H1 (cell line): ENCODE results near the gene RFC1. TPM values are rescaled to one million over a fixed set of nuclear protein-coding genes. Genes with fewer than 3 reads are reported as not detected.

Experiments used
- ATF2 ChIP-seq: IDR thresholded peaks from 2 replicates; pipeline ENCODE4 v1.6.1; 2012; ENCODE audit warnings: low read length, inconsistent platforms
- SIRT6 ChIP-seq: IDR thresholded peaks from one replicate; pipeline ENCODE4 v1.7.1; 2012; ENCODE audit warnings: low read length, inconsistent platforms
- SIX5 ChIP-seq: IDR thresholded peaks from 2 replicates; pipeline ENCODE4 v1.6.1; 2011; ENCODE audit warnings: mild to moderate bottlenecking, low read depth, low read length
- SUZ12 ChIP-seq: fragments of 200-600 bp; sonication (generic); IDR thresholded peaks from 2 replicates; pipeline ENCODE4 v1.6.1; 2012; ENCODE audit warnings: mild to moderate bottlenecking, inconsistent platforms, low read length, moderate library complexity, mixed read lengths
- TBP ChIP-seq: IDR thresholded peaks from 2 replicates; pipeline ENCODE4 v1.6.1; 2011; ENCODE audit warnings: low read depth, low read length, improper control_type of control experiment
- polyA plus RNA-seq, 7 experiments: library from polyadenylated mRNA; depleted of rRNA in 3 of 7; stranded (reverse) in 5 of 7; unstranded in 2 of 7; fragments of >200 nt in 5 of 7; fragments of 200-250 nt in 2 of 7; gene quantifications; 1 replicate in 5 of 7; 2 replicates in 1 of 7; 4 replicates in 1 of 7; pipeline versions ENCODE4 v1.2.1 to v1.2.3, GENCODE V29; 2011 to 2013; ENCODE audit warnings: missing spikeins in 2 of 7, mixed read lengths in 2 of 7
- total RNA-seq: library from RNA; stranded (reverse); fragmentation: NEBNext Ultra II Directional; extraction: Animal tissue kit (Norgen Biotek cat#: 25700); gene quantifications from 2 replicates; pipeline ENCODE4 v1.2.1, GENCODE V29; 2021

The RFC1 gene
- total and polyA plus RNA-seq, 2 of the 8 experiments (the other 6 are each of a cell fraction or from before 2014, with no cell fraction given) = 16.0 to 83.8 TPM

DNA sequence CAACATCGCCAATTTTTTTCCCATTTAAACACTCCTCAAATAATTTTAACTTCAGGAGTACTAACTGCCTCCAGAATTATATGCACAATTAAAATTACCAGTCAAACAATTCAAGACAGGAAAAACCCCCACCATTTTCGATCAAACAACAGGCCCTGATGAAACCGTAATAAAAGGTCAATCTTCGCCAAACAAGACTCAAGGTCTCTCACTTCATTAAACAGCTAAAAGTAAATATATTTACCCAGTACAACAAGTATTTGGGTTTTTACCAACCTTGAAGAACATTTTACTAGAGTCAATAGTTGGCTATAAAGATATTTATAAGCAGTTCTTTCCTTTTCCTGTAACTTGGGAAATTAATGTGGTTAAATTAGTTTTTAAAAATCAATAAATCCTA, 28.3 kb downstream of the RFC1 start (continued):
- TF ChIP-seq ATF2 (no peak), SIX5 (no peak), TBP (no peak), SIRT6 (no peak), SUZ12 (no peak)
